Cardiac septum (tissue), 1 donor: ENCODE results near the gene MCTP2. TPM values are rescaled to one million over a fixed set of nuclear protein-coding genes. Genes with fewer than 3 reads are reported as not detected.

Source experiments
- DNase-seq: peaks from one replicate; pipeline ENCODE4 v3.0.0-alpha.2; 2020; ENCODE audit warnings: low spot score
- intact Hi-C: fragments of 100-400 bp; cut with DNase I; formaldehyde crosslinking; loops from one replicate; pipeline ENCODE4 v1.14.0; 2022
- total RNA-seq: library from RNA; stranded (reverse); fragmentation: NEBNext Ultra II Directional; extraction: Animal tissue kit (Norgen Biotek cat#: 25700); gene quantifications from one replicate; pipeline ENCODE4 v1.2.1, GENCODE V29; 2021
- donor health status: DM: no; HTN: no; CAD: no.

The MCTP2 gene
- total RNA-seq, 1 donor from 2014 or later: 1.5 TPM

GRCh38 chr15:94293411-94294402, 62.3 kb downstream of the MCTP2 start:
- intact Hi-C loops: no loop called here
- DNase-seq: no peak

GRCh38 chr15:94294556-94294955, 63.2 kb downstream of the MCTP2 start:
- intact Hi-C loops: no loop called here
- DNase-seq: no peak

- intact Hi-C loops: no loop called here
- DNase-seq: no peak
Observed at GRCh38 chr15:94295275-94295674, 63.9 kb downstream of the MCTP2 start.

GRCh38 chr15:94296717-94297116, 65.4 kb downstream of the MCTP2 start:
- no peak for DNase-seq
- intact Hi-C loops: no loop called here

GRCh38 chr15:94297558-94297957, 66.2 kb downstream of the MCTP2 start:
- intact Hi-C loops: no loop called here
- no peak for DNase-seq

GRCh38 chr15:94298364-94298763, 67.0 kb downstream of the MCTP2 start:
- no peak for DNase-seq
- intact Hi-C loops: no loop called here

- no peak for DNase-seq
- intact Hi-C loops: no loop called here
Observed at GRCh38 chr15:94300612-94301011, 69.3 kb downstream of the MCTP2 start.

- intact Hi-C loops: no loop called here
- no peak for DNase-seq
Observed at GRCh38 chr15:94305133-94305532, 73.8 kb downstream of the MCTP2 start.

GRCh38 chr15:94306700-94307650, 75.6 kb downstream of the MCTP2 start:
- no peak for DNase-seq
- intact Hi-C loops: no loop called here

- DNase-seq: no peak
- intact Hi-C loops: no loop called here
Observed at GRCh38 chr15:94312946-94313345, 81.6 kb downstream of the MCTP2 start.

- no peak for DNase-seq
- intact Hi-C loops: no loop called here
Observed at GRCh38 chr15:94314639-94315038, 83.3 kb downstream of the MCTP2 start.

- intact Hi-C loops: no loop called here
- DNase-seq: no peak
Observed at GRCh38 chr15:94317211-94317610, 85.8 kb downstream of the MCTP2 start.

GRCh38 chr15:94322141-94322540, 90.8 kb downstream of the MCTP2 start:
- no peak for DNase-seq
- intact Hi-C loops: loop anchor here (5.0 kb wide), 1 partner anchor 160 kb away; no protein-coding TSS in a partner anchor

GRCh38 chr15:94323076-94323475, 91.7 kb downstream of the MCTP2 start:
- intact Hi-C loops: loop anchor here (5.0 kb wide), 1 partner anchor 161 kb away; no protein-coding TSS in a partner anchor
- DNase-seq: no peak

- no peak for DNase-seq
- intact Hi-C loops: loop anchor here (5.0 kb wide), 1 partner anchor 162 kb away; no protein-coding TSS in a partner anchor
Observed at GRCh38 chr15:94324117-94324826, 92.9 kb downstream of the MCTP2 start.

GRCh38 chr15:94324835-94325767, 93.7 kb downstream of the MCTP2 start:
- intact Hi-C loops: loop anchor here (5.0 kb wide), 1 partner anchor 163 kb away; no protein-coding TSS in a partner anchor

GRCh38 chr15:94327356-94327936, 96.1 kb downstream of the MCTP2 start:
- DNase-seq: no peak
- intact Hi-C loops: no loop called here

More at GRCh38 chr15:94324835-94325767, 93.7 kb downstream of the MCTP2 start:
- DNase-seq: no peak

- intact Hi-C loops: no loop called here
- DNase-seq: no peak
Observed at GRCh38 chr15:94331731-94332130, 100.4 kb downstream of the MCTP2 start.
